GM20431 (cell line): Measurements from ENCODE around the gene VWA5A.
"Not testable (repeated sequence)": the region's sequence is repeated elsewhere in the genome, so short reads cannot be mapped to it uniquely, and the experiment has no call there.

ENCODE experiments used
- in situ Hi-C: fragments of 300-500 bp; cut with MseI, MboI; formaldehyde crosslinking; loops from one replicate; pipeline ENCODE4 v1.15.0; 2020; ENCODE audit warnings: low sequenced_read_pairs; ENCODE audit not compliant: unreplicated experiment

VWA5A gene

DNA sequence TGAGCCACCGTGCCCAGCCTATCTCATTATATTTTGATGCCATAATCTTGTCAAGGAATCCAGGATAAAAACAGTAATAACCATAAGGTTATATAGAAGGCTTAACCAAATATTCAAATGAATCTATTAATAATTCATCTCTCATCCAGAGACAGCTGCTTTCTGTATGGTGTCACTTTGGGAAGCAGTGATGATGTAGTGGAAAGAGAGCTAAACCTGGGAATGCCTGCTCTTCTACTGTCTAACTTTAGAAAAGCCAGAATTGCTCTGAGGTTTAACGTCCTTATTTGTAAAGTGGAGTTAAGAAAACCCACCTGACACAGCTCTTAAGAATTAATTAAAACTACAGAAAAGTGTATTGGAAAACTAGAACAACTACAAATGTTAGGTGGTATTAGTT is 38.6 kb downstream of the VWA5A start:
- in situ Hi-C loops, result no loop called here

DNA sequence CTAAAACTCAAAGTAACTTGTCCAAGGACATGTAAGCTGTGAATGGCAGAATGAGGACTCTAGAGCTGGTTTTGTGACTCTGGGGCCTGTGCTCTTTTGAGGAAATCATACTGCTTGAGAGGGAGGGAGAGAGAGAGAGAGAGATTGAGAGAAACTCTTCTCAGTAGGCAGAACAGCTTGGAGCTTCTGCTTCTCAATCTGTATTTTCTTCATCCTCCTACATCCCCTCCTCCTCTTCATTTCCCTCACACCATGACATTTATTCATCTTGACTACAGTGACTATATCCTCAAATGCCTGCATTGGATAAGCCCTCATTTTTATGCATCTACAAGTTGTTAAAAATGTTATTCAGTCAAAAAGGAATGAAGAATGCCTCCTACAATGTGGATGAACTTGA is 44.2 kb downstream of the VWA5A start:
- in situ Hi-C loops, result no loop called here

DNA sequence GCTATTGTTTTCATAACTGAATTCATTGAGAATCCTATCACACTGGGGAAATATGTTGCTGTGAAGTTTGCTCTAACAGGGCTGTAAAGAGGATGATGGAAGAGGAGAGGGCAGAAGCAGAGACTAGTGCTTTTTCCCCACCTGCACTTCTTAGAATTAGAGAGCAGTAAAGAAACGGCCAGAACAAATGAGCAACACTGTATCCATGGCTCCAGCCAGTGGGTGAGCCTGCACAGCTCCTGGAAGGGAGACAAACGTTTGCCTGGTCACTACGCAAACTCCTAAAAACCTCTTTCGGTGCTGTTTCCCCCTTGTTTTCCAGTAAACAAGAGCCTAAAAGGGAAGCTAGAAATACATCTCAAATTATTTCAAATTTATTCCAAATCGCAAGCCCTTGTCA is 45.7 kb downstream of the VWA5A start:
- in situ Hi-C loops, result no loop called here

DNA sequence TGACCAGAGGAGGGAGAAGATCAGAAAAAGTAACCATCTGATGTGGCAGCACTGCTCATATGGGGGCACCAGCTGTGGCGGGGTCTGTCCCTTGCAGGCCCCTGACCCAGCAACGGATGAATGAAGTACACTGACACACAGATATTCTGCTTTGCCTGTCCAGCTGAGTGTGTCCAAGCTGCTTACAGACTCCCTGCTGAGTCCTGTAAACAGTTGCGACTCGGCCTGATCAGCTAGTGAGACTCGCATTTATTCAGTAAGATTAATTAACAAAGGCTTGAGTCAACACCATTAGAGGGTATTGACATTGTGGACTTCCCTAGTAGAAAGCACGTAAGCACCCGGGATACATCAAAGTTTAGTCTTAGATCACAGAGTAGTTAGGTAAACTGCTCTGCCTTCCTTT is 52.6 kb downstream of the VWA5A start:
- in situ Hi-C loops, result no loop called here

DNA sequence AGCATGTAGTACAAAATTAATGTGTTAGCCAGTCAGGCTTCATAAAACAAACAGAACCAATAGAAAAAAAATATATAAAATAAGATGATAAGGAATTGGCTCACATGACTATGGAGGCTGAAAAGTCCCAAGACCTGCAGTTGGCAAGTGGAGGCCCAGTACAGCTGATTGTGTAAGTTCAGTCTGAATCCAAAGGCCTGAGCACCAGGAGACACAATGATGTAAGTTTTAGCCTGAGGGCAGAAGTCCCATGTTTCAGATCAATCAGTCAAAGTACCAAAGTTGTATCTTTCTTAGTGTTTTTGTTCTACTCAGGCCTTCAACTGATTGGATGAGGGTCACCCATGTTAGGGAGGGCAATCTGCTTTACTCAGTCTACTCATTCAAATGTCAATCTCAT is 53.5 kb downstream of the VWA5A start:
- in situ Hi-C loops, result no loop called here

DNA sequence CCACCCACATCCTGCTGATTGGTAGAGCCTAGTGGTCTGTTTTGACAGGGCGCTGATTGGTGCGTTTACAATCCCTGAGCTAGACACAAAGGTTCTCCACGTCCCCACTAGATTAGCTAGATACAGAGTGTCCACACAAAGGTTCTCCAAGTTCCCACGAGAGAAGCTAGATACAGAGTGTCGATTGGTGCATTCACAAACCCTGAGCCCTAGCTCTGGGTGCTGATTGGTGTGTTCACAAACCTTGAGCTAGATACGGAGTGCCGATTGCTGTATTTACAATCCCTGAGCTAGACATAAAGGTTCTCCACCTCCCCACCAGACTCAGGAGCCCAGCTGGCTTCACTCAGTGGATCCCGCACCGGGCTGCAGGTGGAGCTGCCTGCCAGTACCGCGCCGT is 55.1 kb downstream of the VWA5A start:
- in situ Hi-C loops, result not testable (repeated sequence)

DNA sequence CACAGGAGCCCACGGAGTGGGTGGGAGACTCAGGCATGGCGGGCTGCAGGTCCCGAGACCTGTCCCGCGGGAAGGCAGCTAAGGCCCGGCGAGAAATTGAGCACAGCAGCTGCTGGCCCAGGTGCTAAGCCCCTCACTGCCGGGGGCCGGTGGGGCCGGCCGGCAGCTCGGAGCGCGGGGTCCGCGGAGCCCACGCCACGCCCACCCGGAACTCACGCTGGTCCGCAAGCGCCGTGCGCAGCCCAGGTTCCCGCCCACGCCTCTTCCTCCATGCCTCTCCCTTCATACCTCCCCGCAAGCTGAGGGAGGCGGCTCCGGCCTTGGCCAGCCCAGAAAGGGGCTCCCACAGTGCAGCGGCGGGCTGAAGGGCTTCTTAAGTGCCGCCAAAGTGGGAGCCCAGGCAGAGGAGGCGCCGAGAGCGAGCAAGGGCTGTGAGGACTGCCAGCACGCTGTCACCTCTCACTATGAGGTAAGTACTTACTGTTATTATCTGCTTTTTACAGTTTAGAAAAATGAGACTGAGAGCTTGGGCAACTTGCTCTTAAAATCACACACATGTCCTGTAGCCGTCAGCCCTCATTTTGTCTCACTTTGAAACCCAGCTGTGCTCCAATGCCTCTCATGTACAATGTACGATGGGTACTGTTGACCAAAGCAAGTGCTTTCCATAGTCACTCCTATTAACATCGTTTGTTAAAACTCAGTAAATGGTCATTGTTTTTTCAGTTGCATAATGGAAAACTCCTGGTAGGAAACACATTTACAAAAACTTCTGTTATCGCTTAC is 55.7 kb downstream of the VWA5A start:
- in situ Hi-C loops, result no loop called here

DNA sequence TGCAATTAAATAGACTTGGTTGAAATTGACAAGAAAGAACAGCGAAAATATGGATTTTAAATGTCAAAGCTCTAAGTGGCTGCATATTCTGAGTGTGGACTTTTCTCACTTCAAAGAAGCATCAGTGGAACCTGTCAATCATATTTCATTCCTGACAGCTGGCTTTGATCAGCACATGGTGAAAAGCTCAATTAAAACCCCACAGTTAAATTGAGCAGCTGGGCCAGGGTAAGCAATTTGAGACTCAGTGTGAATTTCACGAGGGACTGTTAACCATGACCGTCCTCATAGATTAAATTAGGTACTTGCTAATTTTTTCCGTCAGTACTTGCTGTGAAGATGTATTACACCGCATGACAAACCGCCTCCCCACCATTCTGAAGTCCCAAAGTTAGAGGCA is 56.9 kb downstream of the VWA5A start:
- in situ Hi-C loops, result no loop called here

DNA sequence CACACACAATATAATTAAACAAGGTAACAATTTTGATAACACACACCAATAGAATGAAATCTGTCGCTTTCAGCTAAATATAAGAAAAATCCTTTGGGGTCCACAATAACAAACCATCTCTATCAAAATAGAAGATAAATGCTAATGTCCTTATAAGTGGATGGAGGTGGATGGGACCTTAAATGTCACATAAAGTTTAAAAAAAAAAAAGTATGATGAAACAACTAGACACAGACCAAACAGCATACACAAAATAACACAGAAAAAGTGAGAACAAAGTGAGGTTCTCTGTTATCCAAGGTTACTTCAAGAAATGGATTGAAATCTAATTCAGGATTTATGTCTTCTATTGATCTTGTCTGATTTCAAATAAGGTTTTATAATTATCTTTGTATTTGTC is 57.3 kb downstream of the VWA5A start:
- in situ Hi-C loops, result no loop called here

DNA sequence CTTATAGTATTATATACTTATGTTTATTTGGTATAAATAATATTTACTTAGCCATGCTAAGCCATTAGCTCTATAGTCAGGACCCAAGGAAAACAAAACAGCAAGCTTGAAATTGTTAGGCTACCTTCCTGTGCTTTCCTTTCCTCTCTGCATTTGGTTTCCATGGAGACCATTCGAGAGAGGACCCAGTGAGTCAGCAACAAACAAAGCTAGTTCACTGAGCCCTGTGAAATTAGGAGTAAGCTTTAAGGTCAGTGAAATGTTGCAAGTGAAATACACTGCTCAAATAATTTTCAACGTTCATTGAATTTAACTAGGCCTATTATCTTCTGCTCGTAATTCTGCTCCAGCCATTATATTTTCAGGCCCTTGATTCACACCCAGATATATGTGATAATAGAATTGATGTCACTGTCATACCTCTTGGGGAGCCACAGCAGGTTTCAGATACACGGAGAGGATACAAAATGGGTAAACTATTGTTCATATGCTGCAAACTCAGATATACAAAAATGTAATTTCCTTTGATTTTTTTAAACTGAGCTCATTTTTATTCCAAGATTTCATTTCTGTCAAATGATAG is 58.8 kb downstream of the VWA5A start:
- in situ Hi-C loops, result no loop called here

DNA sequence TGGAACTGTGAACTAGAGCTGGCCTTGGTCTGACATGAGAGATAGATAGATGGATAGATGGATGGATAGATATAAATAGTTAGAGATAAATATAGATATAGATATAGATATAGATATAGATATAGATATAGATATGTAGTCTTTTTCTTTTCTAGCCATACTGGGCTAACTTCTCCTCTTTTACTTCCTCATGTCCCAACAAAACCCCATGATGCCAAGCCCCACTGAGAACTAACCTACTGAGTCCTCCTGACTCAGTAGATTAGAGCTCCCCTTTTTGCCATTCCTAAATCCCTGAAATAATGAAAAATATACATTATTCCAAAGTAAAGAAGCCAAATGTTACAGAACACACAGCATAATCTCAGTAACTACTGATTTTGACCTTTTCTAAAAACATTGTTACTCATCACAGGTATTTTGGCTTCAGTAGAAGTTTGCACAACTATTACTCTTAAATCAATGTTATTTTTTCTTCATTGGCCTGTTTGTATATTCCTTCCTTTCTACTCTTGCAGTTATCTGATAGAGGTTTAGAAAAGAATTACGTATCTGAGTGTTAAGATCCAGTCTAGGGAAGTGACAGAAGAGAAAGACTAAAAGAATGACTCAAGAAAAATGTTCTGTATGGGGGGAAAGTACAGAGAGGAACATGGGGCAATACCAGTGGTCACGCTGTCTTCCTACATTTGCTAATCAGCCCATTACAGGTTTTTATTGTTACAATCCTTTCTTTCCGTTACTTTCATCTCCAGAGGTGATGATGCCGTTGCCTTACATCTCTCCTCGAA is 61.9 kb downstream of the VWA5A start:
- in situ Hi-C loops, result no loop called here

DNA sequence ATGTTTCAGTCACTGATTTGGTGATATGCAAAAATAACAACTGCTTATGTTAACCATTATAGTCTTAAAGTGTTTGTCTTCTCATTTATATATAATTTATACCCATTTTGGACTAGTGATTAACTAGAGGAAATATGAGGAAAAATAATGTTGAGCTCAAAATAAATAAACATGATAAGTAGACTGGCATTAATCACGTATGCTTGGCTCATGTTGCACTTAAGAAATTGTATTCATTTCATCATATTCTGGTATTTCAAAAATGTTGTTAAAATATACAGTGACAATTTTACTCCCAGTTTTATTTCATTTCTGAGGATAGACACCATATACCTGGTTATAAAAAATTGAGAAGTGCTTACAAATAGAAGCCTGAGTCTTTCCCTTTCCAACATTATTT is 64.1 kb downstream of the VWA5A start:
- in situ Hi-C loops, result no loop called here

DNA sequence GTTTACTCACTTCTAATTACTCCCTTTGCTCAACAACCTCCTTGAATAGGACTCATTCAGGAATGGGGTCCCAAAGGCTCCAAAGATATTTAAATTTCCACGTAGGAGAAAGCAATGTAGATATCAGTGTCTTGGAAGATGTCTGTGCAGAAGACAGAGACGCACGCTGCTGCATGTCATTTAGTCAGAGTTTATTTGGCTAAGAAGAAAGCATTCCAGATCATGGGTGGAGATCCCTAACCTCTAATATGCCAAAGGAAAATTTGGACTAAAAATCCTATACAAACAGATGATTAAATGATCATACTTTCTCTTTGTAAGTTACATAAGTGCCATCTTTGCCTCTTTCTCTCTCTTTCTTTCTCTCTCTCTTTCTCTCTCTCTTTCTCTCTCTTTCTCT is 67.8 kb downstream of the VWA5A start, which contains the start of gene OR10D3:
OR10D3 (plus strand) TSS at position 278 of the 400 bp plus-strand sequence. CDS start 1,925 bp downstream, outside the sequence.
- in situ Hi-C loops, result no loop called here

DNA sequence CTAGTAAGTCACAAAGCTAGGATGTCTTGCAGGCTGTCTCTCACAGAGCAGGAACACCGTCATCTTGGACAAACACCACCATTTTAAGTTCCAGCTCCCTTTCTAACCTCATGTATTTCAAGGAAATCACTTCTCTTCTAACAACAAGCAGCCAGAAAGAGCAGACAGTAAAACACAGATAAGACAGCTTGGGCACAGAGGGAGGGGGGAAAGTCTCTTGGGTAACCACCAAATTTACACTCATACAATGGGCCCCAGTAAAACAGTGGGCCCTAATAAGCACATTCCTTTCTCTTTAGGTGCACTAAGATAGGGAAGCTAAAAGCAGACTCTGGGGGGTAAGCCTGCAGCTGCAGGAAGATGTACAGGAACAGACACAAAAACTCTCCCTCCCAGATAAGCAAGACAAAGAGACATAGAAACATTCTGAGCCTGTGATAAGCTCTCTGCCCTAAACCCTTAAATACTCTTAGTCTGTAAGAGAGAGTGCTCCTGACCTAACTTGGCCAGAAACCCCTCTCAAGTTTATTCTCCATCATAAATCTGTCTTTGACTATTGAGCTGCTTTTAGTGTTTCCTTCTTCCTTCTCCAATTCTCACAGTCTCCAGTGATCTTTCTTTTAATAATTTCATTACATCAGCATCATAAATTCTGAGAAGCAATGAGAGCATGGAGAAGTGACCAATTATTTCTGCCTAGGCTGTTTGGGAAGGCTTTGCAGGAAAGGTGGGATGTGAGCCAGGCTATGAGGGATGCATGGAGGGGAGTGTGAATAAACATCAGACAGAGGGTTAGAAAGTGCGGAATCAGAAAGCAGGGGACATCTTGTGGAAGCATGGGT is 75.3 kb downstream of the VWA5A start:
- in situ Hi-C loops, result no loop called here

DNA sequence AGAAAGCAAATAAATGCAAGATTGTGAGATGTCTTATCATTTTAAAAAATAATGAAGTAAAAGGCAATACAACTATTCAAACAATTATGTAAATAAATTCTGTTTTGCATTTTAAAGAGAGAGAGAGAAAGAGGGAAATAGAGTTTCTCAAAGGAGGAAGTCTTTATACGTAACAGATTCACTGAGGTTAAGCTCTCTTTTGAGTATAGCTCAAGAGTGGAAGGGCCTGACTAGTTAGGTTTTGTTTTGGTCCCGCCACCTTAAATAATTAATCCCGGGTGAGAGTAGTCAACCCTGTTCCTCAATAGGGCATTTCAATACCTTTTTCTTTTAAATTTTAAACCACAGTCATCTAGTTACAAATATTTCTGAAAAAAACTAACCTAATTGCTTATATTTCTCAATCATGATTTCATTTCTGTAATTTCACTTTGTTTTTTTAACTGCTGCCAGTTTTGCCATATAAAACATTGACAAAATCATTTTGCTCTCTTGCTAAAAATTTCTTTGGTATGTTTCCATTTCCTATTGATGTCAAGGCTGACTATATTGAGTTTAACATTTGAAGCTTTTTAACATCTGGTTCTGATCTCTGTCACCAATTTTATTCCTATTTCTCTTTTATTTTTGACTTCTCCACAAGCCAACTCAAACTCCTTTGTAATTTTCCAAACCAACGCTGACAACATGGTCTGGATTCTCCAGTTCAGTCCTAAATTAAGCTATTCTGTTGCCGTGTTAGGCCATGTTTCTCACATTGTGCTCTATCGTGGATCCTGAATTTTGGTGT is 78.2 kb downstream of the VWA5A start:
- in situ Hi-C loops, result no loop called here

DNA sequence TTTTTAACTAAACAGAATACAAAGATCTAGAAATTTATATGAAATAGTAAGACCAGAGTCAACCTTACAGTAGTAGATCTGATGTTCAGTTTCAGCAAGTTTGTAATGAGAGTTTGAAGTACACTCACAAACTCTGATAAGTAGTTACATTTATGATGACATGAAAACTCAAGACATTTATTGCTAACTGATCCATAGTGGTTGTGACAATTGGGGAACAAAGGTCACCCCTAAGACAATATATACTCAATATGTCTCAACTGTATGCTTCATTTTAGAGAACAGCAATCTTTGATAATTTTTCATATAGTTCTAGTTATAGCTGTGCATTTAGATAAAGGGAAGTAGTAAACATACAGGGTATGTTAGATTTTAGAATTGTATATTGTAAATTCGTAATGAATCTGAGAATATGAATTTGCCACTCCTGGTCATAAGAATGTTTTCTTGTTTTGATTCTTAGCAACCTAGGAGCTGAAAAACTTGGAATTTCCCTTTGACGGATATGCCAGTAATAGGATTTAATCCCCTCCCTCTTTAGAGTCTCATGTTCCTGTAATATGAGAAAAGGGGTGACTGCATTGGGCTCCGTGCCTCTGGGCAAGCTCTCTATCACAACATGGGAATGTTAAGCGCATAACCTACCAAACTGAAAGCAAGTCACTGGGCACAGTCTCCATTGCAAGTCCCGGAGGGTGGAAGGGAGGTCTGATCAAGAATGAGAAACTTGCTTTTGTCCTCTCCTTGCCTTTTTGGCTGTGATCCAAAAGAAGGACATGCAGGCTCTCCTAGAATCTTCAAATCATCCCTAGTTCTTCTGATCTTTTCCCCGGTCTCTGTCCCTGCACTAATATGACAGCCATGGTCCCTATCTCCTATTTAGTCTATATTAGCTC is 79.3 kb downstream of the VWA5A start:
- in situ Hi-C loops, result no loop called here

DNA sequence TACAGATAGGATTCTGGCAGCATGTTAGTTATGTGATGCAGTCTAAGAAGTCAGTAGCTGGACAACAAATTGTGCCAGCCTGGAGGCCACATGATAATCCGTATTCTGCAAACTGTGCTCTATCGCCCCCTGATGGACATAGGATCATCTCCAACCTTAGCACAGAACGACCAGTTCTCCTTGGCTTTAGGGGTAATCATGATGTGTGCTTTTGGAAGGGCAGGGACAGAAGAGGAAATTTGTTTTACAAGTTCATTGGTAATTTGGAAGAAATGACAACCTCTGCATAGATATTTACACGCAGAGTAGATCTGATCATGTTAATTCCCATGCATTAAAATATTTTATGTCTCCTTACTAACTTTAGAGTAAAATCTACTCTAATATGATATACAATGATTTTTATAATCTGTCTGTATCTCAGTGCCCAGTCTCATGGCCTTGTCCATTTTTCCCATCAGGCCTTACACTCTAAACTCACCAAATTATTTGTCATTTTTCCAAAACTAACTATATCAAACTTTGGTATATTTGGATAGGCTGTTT is 80.0 kb downstream of the VWA5A start:
- in situ Hi-C loops, result no loop called here
